ENCODE results near the gene GBE1.

The GBE1 gene

DNA sequence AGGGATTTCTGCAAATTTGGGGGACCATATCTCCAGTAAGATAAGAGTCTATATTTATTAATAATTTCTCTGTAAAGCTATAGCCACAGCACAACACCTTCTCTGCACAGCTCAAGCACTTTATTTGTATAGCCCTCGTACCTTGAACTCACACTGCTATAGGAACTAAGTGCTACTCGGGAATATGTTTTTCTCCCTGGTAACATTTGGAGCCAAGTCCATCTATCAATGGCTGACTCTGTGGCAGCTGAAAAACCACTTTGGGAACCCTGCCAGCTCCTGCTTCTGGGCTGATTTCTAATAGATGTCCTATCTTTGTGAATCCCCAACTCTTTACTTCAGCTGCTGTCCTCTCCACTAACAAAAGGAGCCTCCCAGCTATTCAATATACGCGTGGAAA lies 298.5 kb downstream of the GBE1 start:
- no peak for DNase-seq

DNA sequence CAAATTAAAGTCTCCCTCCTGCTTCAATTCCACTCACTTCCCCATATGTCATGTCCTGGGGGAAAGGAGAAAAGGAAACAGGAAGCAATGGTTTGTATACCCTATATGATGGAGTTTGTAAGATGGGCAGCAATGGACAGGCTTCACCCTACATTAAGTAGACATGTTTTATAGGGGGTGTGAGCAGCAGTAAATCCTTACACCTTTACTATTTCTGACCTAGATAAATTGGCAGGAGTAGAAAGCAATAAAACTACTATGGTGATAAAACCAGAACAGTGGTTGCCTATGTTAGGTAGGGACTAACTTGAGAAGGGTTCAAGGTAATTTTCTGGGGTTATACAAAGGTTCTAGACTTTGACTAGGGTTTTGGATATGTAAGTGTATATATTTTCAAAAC lies 301.7 kb downstream of the GBE1 start:
- no peak for DNase-seq

DNA sequence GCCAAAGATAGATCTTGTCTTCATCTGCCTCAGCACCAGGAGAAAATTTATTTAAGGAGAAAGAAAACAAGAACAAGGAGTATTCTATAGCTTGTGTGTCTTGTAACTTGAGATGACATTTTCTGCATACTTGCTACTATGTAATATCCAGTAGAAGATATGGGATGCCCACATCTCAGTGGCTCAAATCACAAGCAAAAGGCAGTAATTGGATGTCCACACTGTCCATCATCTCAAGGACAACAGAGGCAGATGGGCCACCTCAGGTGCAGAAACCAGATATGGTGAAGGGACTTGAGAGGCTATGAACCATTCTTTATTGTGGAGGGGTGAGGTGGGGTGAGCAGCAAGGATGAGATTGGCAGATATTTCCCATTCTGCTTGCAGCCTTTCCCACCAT lies 309.0 kb downstream of the GBE1 start:
- DNase-seq, result no peak

DNA sequence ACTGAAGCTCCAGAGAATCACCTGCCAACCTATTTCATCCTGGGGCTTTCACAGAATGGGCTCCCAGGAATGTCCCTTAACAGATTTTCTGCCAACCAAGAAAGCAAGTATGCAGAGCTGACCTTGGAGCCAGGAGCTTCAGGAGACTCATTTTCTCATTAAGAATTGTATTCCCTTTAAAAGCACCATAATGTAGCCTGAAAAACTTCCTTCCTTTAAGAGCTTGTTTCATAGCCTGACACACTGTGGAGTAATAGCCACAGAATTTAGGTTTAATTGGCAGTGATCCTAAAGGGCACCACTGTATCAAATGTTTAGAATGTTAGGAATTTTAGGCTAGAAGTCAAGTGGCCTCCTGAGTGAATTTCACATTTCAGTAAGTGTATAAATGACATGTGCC lies 309.8 kb downstream of the GBE1 start:
- DNase-seq, result no peak

DNA sequence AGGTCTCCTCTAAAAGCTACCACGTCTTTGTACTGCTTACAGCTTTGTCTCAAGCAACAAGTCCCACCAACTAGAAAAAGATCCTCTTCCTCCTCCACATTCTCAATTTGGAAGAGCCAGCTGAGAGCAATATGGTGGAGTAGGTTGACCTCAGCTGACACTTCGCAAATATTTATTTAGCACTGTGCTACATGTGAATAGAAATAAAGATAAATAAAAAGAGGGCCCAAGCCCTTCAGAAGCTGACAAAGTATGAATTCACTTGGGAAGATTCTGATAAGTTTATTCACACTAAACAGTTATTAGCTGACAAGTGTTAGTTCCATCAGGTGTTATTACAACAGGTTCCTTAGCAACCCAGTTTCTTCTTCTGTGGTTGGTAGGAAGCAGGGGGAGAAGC lies 310.3 kb downstream of the GBE1 start:
- DNase-seq, result no peak

DNA sequence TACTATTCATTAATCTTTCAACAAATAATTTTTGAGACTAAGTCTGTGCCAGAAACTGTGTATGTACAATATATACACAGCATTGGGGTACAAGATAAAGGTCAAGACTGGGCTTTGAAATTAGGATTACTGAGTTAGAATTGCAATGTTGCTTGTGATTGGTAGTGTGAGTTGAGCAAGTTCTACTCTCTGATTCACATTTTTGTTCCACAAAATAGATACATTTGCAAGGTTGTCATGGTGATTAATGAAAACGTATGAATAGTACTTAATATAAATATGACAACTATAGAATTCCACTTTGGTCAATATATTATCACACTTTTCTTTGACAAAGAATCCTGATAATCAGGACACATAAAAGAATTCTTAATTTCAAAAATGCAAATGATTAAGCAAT lies 314.6 kb downstream of the GBE1 start:
- DNase-seq, result no peak

DNA sequence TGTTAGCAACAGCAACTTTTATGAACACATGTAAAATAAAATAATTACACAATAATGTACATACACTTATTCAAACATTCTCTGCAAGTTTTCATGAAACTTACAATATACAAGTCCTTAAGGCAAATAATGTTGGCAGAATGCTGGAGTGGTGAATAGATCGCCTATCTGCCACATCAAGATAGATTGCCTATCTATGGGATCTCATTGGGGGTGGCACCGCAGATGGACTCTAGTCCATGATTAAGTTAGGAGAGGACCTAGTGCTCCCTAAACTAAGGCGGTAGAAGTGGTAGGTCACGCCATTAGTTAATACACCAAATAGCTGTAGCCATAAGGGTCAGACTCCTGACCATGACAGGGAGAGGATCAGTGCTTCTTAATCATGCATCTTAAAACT lies 315.7 kb downstream of the GBE1 start:
- no peak for DNase-seq

DNA sequence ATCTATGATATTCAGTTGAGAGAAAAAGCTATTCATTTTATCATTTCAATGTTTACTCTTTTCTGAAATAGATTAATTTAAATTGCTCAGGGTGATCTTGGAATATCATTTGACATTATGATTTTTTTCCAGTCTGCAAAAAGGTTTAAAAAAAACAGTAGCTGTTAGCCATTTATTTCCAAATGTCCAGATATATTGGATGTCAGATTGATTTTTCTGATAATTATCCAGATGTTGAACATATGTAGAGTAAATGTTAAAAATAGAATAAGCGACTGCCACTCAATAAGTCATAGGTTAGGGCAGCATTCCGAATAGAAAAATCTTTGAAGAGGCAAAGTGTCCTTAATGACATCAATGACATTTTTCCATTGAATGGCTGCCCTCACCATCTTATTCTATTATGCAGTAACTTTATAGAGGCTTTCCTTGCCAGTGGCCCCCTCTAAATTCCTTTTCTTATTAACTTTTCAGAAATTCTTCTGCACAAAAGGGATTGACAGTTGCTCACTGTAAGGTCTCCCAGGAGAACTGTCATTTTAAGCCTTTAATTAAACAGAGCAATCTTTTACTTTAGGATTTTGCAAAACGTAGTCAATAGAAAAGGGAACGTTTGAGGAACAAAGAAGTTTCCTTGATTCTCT lies 316.5 kb downstream of the GBE1 start:
- DNase-seq, result no peak

DNA sequence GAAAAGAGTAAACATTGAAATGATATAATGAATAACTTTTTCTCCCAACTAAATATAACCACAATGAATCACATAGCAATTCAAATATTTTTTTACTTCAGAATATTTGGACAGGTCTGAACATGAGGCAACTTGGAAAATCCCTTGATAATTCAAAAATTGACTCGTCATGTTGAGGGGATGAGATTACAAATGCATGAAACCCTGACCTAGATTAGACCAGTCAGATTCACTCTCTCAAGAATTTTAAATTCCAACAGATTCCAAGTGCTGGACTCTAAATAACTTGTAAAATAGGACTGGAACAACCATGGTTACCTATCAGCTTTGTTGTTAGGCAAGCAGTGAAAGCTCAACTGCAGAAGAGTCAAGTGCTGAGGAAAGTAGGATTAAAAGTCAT lies 317.5 kb downstream of the GBE1 start:
- DNase-seq, result no peak

DNA sequence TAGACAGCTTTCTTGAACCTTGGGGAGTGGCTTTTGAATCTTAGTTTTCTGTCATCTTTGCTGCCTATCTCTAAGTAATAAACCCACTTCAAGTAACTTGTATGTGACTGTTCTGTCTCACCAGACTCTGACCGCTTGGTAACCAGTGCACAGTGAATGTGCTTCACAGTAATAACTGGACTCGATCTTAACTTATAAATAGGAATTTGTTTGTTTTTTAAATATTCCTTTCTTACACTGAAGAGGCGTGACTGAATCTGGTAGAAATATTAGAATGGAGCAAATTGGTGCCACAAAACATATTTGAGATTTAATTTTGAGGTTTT lies 318.0 kb downstream of the GBE1 start:
- no peak for DNase-seq

DNA sequence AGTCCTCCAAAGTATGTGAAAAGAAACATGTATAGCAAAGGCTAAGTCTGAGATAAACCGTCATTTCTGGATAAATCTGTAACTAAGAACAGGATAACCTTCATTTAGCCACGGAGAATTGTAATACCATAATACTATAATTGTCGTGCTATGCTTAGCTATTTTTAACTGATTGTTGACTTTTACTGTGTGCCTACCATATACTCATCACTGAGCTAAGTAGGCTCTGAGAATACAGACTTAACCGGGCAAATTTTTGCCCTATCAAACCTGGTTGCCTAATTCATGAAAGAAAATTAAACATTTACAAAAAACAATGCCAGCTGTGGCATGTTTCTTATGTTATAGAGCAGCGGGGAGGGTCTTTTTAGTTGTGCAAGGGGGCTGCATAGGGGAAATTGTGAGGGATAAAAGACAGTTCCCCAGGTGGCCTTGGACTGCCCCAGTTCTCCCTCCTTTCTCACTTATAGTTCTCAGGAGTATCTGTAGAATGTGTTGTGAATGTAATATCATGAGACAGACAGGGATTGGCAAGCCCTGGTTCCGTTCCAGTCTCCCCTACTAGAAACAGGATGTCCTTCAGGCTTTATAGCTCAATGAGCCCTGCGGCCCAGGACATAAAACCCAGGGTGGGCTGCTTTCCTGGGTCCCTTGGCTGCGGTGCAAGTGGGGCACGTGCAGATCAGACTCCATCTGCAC lies 318.5 kb downstream of the GBE1 start:
- DNase-seq, result no peak

DNA sequence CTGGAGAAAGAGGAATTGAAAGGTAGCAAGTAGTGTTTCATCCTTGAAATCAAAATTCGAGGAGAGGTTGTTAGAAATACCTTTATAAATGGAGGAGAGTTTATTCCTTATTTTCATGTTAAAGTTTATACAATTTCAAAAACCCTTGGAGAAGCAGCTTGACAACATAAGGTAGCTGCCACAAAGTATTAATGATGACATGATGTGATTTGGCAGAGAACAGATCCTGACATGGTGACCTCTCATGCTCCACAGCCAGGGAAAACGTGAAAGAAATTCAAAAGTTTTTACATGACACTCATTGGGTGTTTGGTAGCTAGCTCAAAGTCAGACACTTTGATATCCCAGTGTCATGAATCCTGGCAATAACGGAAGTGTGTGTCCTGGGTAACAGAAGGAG lies 320.8 kb downstream of the GBE1 start:
- no peak for DNase-seq
